T-helper 1 cell treated with Interleukin-12 subunit alpha and Interleukin-12 subunit beta and Interleukin-4 antibody, amounts not matched to agents 30 ng/mL and 1 ng/mL, for 36 hours (primary cell): Measurements from ENCODE around the gene TMEM167B. TPM values are rescaled to one million over a fixed set of nuclear protein-coding genes. Genes with fewer than 3 reads are reported as not detected.

Source experiments
- total RNA-seq: library from RNA; stranded (reverse); gene quantifications from 2 replicates; pipeline ENCODE4 v1.2.3, GENCODE V29; 2022

TMEM167B gene
- total RNA-seq, 1 donor from 2014 or later = 34.6 TPM

Other genes with a start within 250 kb of the TMEM167B start
- gene AKNAD1, start 233.7 kb upstream of the TMEM167B start, total RNA-seq = not detected in 2 replicates
- gene GPSM2, start 213.8 kb upstream of the TMEM167B start, total RNA-seq = 23.8 and 28.1 TPM in 2 replicates
- 20.9 and 23.9 TPM in 2 replicates for gene CLCC1, start 127.3 kb upstream of the TMEM167B start, total RNA-seq
- gene WDR47, start 48.7 kb upstream of the TMEM167B start, total RNA-seq = 10.3 and 11.4 TPM in 2 replicates
- gene TAF13, start 14.8 kb upstream of the TMEM167B start, total RNA-seq = 33.1 and 33.9 TPM in 2 replicates
- gene ELAPOR1, start 23.4 kb downstream of the TMEM167B start, total RNA-seq = 5.7 and 6.8 TPM in 2 replicates
- 142 and 146 TPM in 2 replicates for gene SARS1, start 123.2 kb downstream of the TMEM167B start, total RNA-seq
- 4.2 and 4.4 TPM in 2 replicates for gene CELSR2, start 158.8 kb downstream of the TMEM167B start, total RNA-seq
- 13.3 and 13.9 TPM in 2 replicates for gene PSRC1, start 192.4 kb downstream of the TMEM167B start, total RNA-seq
- not detected in 2 replicates for gene MYBPHL, start 216.2 kb downstream of the TMEM167B start, total RNA-seq